ENCODE results near the gene SPG7. TPM values are rescaled to one million over a fixed set of nuclear protein-coding genes. Genes with fewer than 3 reads are reported as not detected.

The SPG7 gene
- total RNA-seq, 1 donor from 2014 or later: 96.1 TPM

DNA sequence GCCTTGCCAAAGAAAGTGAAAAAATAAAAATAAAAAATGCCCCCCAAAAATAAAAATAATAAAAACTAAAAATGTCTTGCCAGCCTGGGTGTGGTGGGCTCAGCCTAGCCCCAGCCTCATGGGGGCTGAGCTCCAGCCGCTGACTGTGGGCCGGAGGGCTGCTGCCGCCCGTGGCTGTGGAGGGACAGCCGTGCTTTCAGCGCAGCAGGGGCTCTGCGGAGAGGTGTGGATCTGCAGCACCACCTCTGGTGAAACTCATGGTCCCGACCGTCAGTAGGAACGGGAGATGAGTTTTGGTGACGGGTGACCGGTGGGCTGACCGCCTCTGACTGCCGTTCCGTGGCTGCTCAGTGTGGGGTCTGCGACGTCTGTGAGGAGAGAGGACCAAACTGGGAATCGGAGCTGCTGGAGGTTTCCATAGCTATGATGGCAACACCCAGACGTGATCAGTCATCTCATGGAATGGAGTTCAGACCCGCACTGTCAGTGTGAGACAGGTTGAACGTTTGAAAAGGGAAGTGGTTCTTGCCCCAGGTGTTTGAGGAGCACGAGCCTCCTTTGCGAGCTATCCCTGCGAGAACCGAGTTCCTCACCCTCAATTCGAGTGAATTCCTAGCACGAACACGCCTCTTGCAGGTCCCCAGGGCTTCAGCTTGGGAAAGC lies 40.3 kb downstream of the SPG7 start:
- no peaks in the 10 kb centered on the region for H3K4me1 ChIP-seq (ENCODE audit: insufficient read depth, low read length)
- no peaks in the 10 kb centered on the region for H3K27me3 Mint-ChIP-seq (ENCODE audit: low read depth, unreplicated experiment)
- peaks cover 19% of the 10 kb centered on the region for H3K36me3 Mint-ChIP-seq (ENCODE audit: low read depth, unreplicated experiment)
- H2AFZ ChIP-seq (ENCODE audit: low read depth, low read length): no peak overlapping the region
- no peak overlapping the region for H3K9ac ChIP-seq (ENCODE audit: low read length)
- no peak overlapping the region for H3K4me3 Mint-ChIP-seq (ENCODE audit: unreplicated experiment)
- no peaks in the 10 kb centered on the region for H3K9me3 Mint-ChIP-seq (ENCODE audit: unreplicated experiment)
- H3K27ac Mint-ChIP-seq (ENCODE audit: unreplicated experiment): no peak overlapping the region
- H3K27me3 ChIP-seq (ENCODE audit: insufficient read depth, low read length): no peaks in the 10 kb centered on the region
- DNase-seq (ENCODE audit: low read depth): no peak
- no peaks in the 10 kb centered on the region for H3K4me1 Mint-ChIP-seq (ENCODE audit: low read depth, unreplicated experiment)
- no peak for FAIRE-seq
- TF ChIP-seq, protein P1, sequence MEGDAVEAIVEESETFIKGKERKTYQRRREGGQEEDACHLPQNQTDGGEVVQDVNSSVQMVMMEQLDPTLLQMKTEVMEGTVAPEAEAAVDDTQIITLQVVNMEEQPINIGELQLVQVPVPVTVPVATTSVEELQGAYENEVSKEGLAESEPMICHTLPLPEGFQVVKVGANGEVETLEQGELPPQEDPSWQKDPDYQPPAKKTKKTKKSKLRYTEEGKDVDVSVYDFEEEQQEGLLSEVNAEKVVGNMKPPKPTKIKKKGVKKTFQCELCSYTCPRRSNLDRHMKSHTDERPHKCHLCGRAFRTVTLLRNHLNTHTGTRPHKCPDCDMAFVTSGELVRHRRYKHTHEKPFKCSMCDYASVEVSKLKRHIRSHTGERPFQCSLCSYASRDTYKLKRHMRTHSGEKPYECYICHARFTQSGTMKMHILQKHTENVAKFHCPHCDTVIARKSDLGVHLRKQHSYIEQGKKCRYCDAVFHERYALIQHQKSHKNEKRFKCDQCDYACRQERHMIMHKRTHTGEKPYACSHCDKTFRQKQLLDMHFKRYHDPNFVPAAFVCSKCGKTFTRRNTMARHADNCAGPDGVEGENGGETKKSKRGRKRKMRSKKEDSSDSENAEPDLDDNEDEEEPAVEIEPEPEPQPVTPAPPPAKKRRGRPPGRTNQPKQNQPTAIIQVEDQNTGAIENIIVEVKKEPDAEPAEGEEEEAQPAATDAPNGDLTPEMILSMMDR (IDR thresholded peaks at IDR 0.05; ENCODE audit: insufficient read depth, low read depth, low read length): no peak
- no peak for TF ChIP-seq EZH2 (IDR thresholded peaks at IDR 0.05; ENCODE audit: insufficient read depth, low read length)
- no peaks in the 10 kb centered on the region for H3K9me3 ChIP-seq (ENCODE audit: insufficient read depth, low read depth, low read length)
- H3K4me3 ChIP-seq (ENCODE audit: insufficient read depth, low read depth, low read length): no peak overlapping the region
- no peak overlapping the region for H3K27ac ChIP-seq (ENCODE audit: low read depth, low read length)
- H3K79me2 ChIP-seq (ENCODE audit: insufficient read depth, low read length): no peaks in the 10 kb centered on the region
- H3K4me2 ChIP-seq (ENCODE audit: low read length): no peak overlapping the region
- peaks cover 14% of the 10 kb centered on the region for H4K20me1 ChIP-seq (ENCODE audit: insufficient read depth, low read length)
- H3K36me3 ChIP-seq (ENCODE audit: insufficient read depth, low read length): peaks cover 27% of the 10 kb centered on the region

DNA sequence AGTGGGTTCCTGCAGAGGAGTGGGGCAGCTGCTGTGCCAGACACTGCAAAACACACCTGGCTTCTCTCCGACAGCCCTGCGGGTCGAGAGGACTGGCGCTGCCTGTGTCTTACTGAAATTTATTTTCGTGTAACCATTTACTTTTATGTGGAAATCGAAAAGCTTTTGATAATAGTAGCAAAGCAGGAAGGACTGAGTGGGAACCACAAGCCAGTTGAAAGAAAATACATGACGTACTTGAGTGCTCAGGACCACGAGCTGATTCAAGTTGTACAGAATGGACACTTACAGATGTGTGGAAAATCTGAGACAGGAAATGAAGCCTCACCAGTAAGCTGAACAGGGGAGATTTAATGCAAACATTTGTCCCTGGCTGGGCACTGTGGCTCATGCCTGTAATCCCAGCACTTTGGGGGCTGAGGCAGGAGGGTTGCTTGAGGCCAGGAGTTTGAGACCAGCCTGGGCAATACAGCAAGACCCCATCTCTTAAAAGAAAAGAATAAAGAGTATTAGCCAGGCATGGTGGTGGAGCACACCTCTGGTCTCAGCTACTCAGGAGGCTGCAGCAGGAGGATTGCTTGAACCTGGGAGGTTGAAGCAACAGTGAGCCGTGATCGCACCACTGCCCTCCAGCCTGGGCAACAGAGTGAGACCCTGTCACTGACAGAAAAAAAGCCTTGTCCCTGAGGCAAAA lies 41.0 kb downstream of the SPG7 start:
- Histone ChIP-seq H2AFZ (ENCODE audit: low read depth, low read length) (no peak overlapping the region), H3K4me1 (ENCODE audit: insufficient read depth, low read length) (no peaks in the 10 kb centered on the region), H3K27me3 (ENCODE audit: insufficient read depth, low read length) (no peaks in the 10 kb centered on the region), H3K27ac (ENCODE audit: low read depth, low read length) (no peak overlapping the region), H3K36me3 (ENCODE audit: insufficient read depth, low read length) (peaks cover 27% of the 10 kb centered on the region), H3K79me2 (ENCODE audit: insufficient read depth, low read length) (no peaks in the 10 kb centered on the region), H4K20me1 (ENCODE audit: insufficient read depth, low read length) (peaks cover 8% of the 10 kb centered on the region), H3K4me2 (ENCODE audit: low read length) (no peak overlapping the region), H3K9ac (ENCODE audit: low read length) (no peak overlapping the region), H3K4me3 (ENCODE audit: insufficient read depth, low read depth, low read length) (no peak overlapping the region), H3K9me3 (ENCODE audit: insufficient read depth, low read depth, low read length) (no peaks in the 10 kb centered on the region)
- peaks cover 19% of the 10 kb centered on the region for H3K36me3 Mint-ChIP-seq (ENCODE audit: low read depth, unreplicated experiment)
- no peak overlapping the region for H3K4me3 Mint-ChIP-seq (ENCODE audit: unreplicated experiment)
- no peaks in the 10 kb centered on the region for H3K27me3 Mint-ChIP-seq (ENCODE audit: low read depth, unreplicated experiment)
- H3K4me1 Mint-ChIP-seq (ENCODE audit: low read depth, unreplicated experiment): no peaks in the 10 kb centered on the region
- TF ChIP-seq, protein P1 (IDR thresholded peaks at IDR 0.05; ENCODE audit: insufficient read depth, low read depth, low read length): no peak
- DNase-seq (ENCODE audit: low read depth): no peak
- H3K27ac Mint-ChIP-seq (ENCODE audit: unreplicated experiment): no peak overlapping the region
- H3K9me3 Mint-ChIP-seq (ENCODE audit: unreplicated experiment): no peaks in the 10 kb centered on the region
- FAIRE-seq: no peak

Measured in astrocyte (in vitro differentiated cells and primary cell).